Lung (tissue), 12 donors: ENCODE measurements around the gene RPP38. TPM values are rescaled to one million over a fixed set of nuclear protein-coding genes. Genes with fewer than 3 reads are reported as not detected.

Experiments used
- ATAC-seq: fragments of 200-7000 bp; cut with Tn5 transposase; one replicate; pipeline ENCODE4 v1.9.1; 2020; ENCODE audit warnings: moderate number of reproducible peaks; ENCODE audit not compliant: insufficient read depth, low FRiP score
- DNase-seq, 3 donors: peaks; one replicate each; pipeline ENCODE4 v3.0.0-alpha.2; 2013 to 2017
- H3K27ac ChIP-seq, 2 donors: one replicate each; pipeline ENCODE4 v1.5.1; 2013; ENCODE audit warnings: mild to moderate bottlenecking in 2 of 2, moderate library complexity in 2 of 2, control low read depth in 1 of 2, inconsistent platforms in 1 of 2, low read depth in 1 of 2, low read length in 1 of 2
- H3K27me3 ChIP-seq, 3 donors: one replicate each; pipeline ENCODE4 v1.5.1; 2013; ENCODE audit warnings: low read length in 2 of 3; ENCODE audit not compliant: control insufficient read depth in 3 of 3, insufficient read depth in 3 of 3
- H3K36me3 ChIP-seq, 4 donors: one replicate each; pipeline ENCODE4 v1.5.1; 2013; ENCODE audit warnings: low read length in 4 of 4, mild to moderate bottlenecking in 1 of 4, moderate library complexity in 1 of 4; ENCODE audit not compliant: control insufficient read depth in 4 of 4, insufficient read depth in 4 of 4
- H3K4me1 ChIP-seq, 5 donors: one replicate each; pipeline ENCODE4 v1.5.1; 2013; ENCODE audit warnings: low read length in 5 of 5, mild to moderate bottlenecking in 2 of 5, moderate library complexity in 1 of 5; ENCODE audit not compliant: control insufficient read depth in 5 of 5, insufficient read depth in 5 of 5
- H3K4me3 ChIP-seq: one replicate; pipeline ENCODE4 v1.5.1; 2013; ENCODE audit warnings: mild to moderate bottlenecking, control low read depth, moderate library complexity
- H3K9ac ChIP-seq, 2 donors: one replicate each; pipeline ENCODE4 v1.5.1; 2013; ENCODE audit warnings: low read length in 2 of 2, control low read depth in 1 of 2; ENCODE audit not compliant: insufficient read depth in 1 of 2
- H3K9me3 ChIP-seq, 4 donors: one replicate each; pipeline ENCODE4 v1.5.1; 2013; ENCODE audit warnings: low read length in 3 of 4, mild to moderate bottlenecking in 1 of 4, moderate library complexity in 1 of 4; ENCODE audit not compliant: control insufficient read depth in 4 of 4, insufficient read depth in 3 of 4
- WGBS, 2 donors: extraction: QIAGEN DNeasy Blood & Tissue Kit; methylation state at CpG; one replicate each; pipeline ENCODE4 v1.1.7; 2013; 5-methylcytosine and 5-hydroxymethylcytosine counted together
- polyA plus RNA-seq, 2 donors: library from polyadenylated mRNA; stranded (reverse); fragments of 200-250 nt; gene quantifications; one replicate each; pipeline ENCODE4 v1.2.1, GENCODE V29; 2013
- total RNA-seq, 2 donors: library from RNA; depleted of rRNA in 1 of 2; stranded (reverse); fragments of >200 nt in 1 of 2; gene quantifications; one replicate each; pipeline ENCODE4 v1.2.1, GENCODE V29; 2014 to 2021
- TF ChIP-seq, protein P1 (sequence below): IDR thresholded peaks from 2 replicates; pipeline ENCODE4 v1.5.1; 2012; ENCODE audit warnings: mild to moderate bottlenecking; ENCODE audit errors: control extremely low read depth, extremely low read depth
- donor health status: control.
- donor health status: control.
- donor health status: Bipolar disorder and iron deficiency.
- donor health status: healthy.
- donor health status: DM: yes; HTN: yes; CAD: no.

RPP38 gene
- total and polyA plus RNA-seq, 4 donors, result 10.2 to 25.5 (median 18.1) TPM

DNA sequence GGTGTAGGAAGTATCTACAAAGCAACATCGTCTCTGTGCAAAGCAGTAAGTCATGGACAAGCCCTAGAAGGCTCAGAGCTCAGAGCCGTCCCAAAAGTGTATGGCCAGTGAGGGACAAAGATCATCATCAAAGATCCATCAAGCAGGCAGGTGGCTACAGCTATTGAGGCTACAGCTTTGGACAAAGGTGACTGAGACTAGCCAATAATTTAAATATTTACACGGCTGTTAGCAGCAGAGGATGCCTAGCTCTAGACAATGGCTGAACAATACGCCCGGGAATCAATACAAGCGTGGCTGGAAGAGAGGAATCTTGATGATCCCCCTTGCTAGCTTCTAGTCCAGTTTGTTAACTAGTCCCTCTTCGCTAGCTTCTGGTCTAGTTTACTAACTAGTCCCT lies 53.4 kb downstream of the RPP38 start:
- Histone ChIP-seq H3K27me3 (no peaks in the 10 kb centered on the region), H3K9ac (no peak overlapping the region), H3K4me1 (peaks cover 0 to 3% (median 0%) of the 10 kb centered on the region in 5 donors), H3K9me3 (no peaks in the 10 kb centered on the region), H3K27ac (no peak overlapping the region), H3K36me3 (no peaks in the 10 kb centered on the region), H3K4me3 (no peak overlapping the region)
- TF ChIP-seq, protein P1, sequence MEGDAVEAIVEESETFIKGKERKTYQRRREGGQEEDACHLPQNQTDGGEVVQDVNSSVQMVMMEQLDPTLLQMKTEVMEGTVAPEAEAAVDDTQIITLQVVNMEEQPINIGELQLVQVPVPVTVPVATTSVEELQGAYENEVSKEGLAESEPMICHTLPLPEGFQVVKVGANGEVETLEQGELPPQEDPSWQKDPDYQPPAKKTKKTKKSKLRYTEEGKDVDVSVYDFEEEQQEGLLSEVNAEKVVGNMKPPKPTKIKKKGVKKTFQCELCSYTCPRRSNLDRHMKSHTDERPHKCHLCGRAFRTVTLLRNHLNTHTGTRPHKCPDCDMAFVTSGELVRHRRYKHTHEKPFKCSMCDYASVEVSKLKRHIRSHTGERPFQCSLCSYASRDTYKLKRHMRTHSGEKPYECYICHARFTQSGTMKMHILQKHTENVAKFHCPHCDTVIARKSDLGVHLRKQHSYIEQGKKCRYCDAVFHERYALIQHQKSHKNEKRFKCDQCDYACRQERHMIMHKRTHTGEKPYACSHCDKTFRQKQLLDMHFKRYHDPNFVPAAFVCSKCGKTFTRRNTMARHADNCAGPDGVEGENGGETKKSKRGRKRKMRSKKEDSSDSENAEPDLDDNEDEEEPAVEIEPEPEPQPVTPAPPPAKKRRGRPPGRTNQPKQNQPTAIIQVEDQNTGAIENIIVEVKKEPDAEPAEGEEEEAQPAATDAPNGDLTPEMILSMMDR, result no peak
- DNase-seq (no peak), ATAC-seq (no peak)
- 95 to 97% methylated on average over 7 of the region's 7 CpGs for WGBS, 2 donors

DNA sequence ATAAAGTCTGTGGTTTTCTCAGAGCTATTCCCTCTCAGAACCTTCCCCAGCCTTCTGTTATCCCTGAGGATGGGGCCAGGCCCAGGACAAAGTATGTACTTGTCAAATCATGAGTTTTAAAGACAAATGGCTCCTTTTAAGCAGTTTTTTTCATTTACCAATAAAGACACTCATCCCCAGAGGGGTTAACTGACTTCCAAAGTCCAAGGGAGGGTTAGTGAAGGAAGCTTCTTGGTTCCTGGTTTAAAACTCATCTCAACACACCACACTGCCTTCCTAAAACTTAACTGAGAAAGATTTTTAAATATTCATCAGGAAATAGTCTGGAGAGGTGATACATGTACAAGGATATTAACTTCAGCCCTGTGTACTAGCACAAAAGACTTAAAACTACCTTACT lies 55.4 kb downstream of the RPP38 start:
- TF ChIP-seq, protein P1, result no peak
- no peak overlapping the region for H3K4me3 ChIP-seq
- H3K27me3 ChIP-seq, result no peaks in the 10 kb centered on the region
- DNase-seq, result no peak
- peaks cover 0 to 3% (median 0%) of the 10 kb centered on the region in 5 donors for H3K4me1 ChIP-seq
- H3K9ac ChIP-seq, result no peak overlapping the region
- peaks cover 0 to 2% (median 0%) of the 10 kb centered on the region in 4 donors for H3K36me3 ChIP-seq
- no peaks in the 10 kb centered on the region for H3K9me3 ChIP-seq
- H3K27ac ChIP-seq, result no peak overlapping the region
- ATAC-seq, result no peak

Other genes starting within 250 kb of the RPP38 start
- 1 to 10 TPM; 6.9 to 7.7 TPM for gene SUV39H2, start 218.5 kb upstream of the RPP38 start, total RNA-seq
- 1 to 10 TPM; 2.6 to 3.8 TPM for gene SUV39H2, start 218.5 kb upstream of the RPP38 start, polyA plus RNA-seq
- 10 to 100 TPM in 1 of 2 donors, 1 to 10 TPM in 1; 9.9 to 14.9 TPM for gene DCLRE1C, start 143.3 kb upstream of the RPP38 start, total RNA-seq
- 1 to 10 TPM; 3.0 to 5.5 TPM for gene DCLRE1C, start 143.3 kb upstream of the RPP38 start, polyA plus RNA-seq
- 1 to 10 TPM; 1.2 to 3.5 TPM for gene MEIG1, start 138.0 kb upstream of the RPP38 start, total RNA-seq
- 1 to 10 TPM; 1.0 to 1.5 TPM for gene MEIG1, start 138.0 kb upstream of the RPP38 start, polyA plus RNA-seq
- gene OLAH, start 53.4 kb upstream of the RPP38 start, total RNA-seq, result 1 to 10 TPM in 1 of 2 donors, not detected in 1; 4.6 TPM
- 10 to 100 TPM in 1 of 2 donors, under 1 TPM in 1; 0.49 to 20.6 TPM for gene OLAH, start 53.4 kb upstream of the RPP38 start, polyA plus RNA-seq
- 1 to 10 TPM; 1.9 to 4.0 TPM for gene ACBD7, start 8.6 kb upstream of the RPP38 start, total RNA-seq
- gene ACBD7, start 8.6 kb upstream of the RPP38 start, polyA plus RNA-seq, result under 1 TPM; 0.19 to 0.35 TPM
- gene NMT2, start 71.3 kb downstream of the RPP38 start, total RNA-seq, result 10 to 100 TPM in 1 of 2 donors, 1 to 10 TPM in 1; 9.2 to 20.0 TPM
- gene NMT2, start 71.3 kb downstream of the RPP38 start, polyA plus RNA-seq, result 1 to 10 TPM; 3.5 to 3.6 TPM